ENCODE measurements around the gene DNASE2B.

DNA sequence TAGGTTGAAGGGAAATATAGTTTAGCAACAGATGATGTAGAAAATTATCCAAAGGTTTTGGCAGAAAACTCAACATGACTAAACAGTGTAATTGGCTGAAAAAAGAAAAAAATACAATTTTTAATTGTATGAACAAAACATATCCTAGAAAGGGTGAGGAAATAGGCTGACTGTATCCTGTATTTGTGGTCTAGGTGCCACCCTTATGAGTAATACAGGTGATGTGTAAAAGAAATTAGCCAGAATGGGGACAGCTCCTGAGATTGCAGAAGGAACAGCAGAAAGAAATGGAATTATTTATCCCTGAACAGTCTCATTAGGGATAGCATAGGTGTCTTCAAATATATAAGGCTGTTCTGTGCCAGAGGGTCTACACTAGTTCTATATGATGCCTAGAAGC is 24.6 kb downstream of the DNASE2B start:
- no peak for TF ChIP-seq POLR2A (IDR thresholded peaks at IDR 0.05; ENCODE audit: low read length)
- TF ChIP-seq, protein P1, sequence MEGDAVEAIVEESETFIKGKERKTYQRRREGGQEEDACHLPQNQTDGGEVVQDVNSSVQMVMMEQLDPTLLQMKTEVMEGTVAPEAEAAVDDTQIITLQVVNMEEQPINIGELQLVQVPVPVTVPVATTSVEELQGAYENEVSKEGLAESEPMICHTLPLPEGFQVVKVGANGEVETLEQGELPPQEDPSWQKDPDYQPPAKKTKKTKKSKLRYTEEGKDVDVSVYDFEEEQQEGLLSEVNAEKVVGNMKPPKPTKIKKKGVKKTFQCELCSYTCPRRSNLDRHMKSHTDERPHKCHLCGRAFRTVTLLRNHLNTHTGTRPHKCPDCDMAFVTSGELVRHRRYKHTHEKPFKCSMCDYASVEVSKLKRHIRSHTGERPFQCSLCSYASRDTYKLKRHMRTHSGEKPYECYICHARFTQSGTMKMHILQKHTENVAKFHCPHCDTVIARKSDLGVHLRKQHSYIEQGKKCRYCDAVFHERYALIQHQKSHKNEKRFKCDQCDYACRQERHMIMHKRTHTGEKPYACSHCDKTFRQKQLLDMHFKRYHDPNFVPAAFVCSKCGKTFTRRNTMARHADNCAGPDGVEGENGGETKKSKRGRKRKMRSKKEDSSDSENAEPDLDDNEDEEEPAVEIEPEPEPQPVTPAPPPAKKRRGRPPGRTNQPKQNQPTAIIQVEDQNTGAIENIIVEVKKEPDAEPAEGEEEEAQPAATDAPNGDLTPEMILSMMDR (IDR thresholded peaks at IDR 0.05) = no peak
- TF ChIP-seq TFCP2L1 (CRISPR knock-in tag; IDR thresholded peaks at IDR 0.05) = no peak
- TF ChIP-seq CHD2 (IDR thresholded peaks at IDR 0.05; ENCODE audit: low read length, partially characterized antibody) = no peak
- TF ChIP-seq POLR2AphosphoS2 (conservative IDR thresholded peaks at IDR 0.05; ENCODE audit: low read length) = no peak
- no peak for TF ChIP-seq EP300 (IDR thresholded peaks at IDR 0.05)
- no peak for TF ChIP-seq JUNB (IDR thresholded peaks at IDR 0.05)
- TF ChIP-seq, protein P2, sequence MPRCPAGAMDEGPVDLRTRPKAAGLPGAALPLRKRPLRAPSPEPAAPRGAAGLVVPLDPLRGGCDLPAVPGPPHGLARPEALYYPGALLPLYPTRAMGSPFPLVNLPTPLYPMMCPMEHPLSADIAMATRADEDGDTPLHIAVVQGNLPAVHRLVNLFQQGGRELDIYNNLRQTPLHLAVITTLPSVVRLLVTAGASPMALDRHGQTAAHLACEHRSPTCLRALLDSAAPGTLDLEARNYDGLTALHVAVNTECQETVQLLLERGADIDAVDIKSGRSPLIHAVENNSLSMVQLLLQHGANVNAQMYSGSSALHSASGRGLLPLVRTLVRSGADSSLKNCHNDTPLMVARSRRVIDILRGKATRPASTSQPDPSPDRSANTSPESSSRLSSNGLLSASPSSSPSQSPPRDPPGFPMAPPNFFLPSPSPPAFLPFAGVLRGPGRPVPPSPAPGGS (IDR thresholded peaks at IDR 0.05) = no peak
- no peak for TF ChIP-seq SREBF2 (IDR thresholded peaks at IDR 0.05)
- no peak for TF ChIP-seq NR3C1 (IDR thresholded peaks at IDR 0.05)

All from A549 (cell line).